HG03045 (cell line): ENCODE results near the gene CPEB4.

Experiments
- ATAC-seq: cut with Tn5 transposase; IDR thresholded peaks from one replicate; pipeline ENCODE4 v1.9.1; 2021; ENCODE audit warnings: mild to moderate bottlenecking, moderate library complexity; ENCODE audit not compliant: unreplicated experiment

Gene CPEB4

GRCh38 chr5:173910215-173910614, 22.1 kb downstream of the CPEB4 start:
- ATAC-seq = no peak

GRCh38 chr5:173911623-173912022, 23.5 kb downstream of the CPEB4 start:
- no peak for ATAC-seq

GRCh38 chr5:173913686-173914321, 25.7 kb downstream of the CPEB4 start:
- no peak for ATAC-seq

DNA sequence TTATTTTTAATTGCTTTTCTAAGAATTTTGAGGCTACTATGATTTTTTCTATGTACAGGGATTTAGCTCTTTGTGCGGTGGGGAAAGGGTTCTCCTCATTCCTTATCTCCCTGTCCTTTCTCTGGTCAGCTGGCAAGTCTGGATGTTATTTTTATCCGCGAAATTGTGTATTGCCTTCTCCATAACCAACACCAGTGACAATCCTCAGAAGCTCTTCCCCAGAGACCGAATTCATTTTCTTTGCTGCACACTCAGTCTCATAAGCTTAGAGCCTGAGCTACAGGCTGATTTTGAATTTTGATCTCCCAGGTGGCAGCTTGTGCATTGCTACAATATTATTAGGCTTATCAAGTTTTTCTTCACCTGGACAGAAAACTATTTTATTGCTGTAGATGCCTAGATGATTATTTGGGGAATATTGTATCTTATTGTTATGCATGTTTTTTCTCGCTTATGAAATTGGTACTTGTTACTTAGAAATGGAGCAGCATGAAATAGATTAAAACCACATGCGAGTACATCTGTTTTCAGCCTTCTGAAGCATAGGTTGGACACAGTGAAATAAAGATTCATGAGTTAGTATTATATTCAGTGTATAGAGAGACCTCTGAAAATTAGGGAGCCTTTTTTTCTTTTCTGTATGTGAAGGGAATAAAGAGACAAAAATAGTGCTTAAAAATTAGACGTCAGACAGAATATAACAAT, 27.3 kb downstream of the CPEB4 start:
- no peak for ATAC-seq

DNA sequence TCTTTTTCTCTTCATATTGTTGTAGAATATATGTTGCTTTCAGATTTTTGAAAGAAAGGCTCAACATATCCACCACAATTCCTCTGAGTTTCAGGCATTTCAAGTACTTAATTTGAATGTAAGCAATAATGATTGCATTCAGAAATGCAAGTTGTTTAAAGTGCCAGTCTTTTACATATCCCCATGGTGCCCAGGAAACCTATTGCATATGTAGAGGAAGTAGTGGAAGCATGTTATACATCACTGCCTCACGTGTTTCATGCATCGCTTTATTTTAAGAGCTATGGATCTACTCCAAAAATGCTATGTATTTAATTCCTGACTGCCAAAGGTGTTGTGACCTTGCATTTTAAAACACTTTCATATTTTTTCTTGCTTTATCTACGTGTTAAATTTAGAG, 28.1 kb downstream of the CPEB4 start:
- ATAC-seq = no peak

DNA sequence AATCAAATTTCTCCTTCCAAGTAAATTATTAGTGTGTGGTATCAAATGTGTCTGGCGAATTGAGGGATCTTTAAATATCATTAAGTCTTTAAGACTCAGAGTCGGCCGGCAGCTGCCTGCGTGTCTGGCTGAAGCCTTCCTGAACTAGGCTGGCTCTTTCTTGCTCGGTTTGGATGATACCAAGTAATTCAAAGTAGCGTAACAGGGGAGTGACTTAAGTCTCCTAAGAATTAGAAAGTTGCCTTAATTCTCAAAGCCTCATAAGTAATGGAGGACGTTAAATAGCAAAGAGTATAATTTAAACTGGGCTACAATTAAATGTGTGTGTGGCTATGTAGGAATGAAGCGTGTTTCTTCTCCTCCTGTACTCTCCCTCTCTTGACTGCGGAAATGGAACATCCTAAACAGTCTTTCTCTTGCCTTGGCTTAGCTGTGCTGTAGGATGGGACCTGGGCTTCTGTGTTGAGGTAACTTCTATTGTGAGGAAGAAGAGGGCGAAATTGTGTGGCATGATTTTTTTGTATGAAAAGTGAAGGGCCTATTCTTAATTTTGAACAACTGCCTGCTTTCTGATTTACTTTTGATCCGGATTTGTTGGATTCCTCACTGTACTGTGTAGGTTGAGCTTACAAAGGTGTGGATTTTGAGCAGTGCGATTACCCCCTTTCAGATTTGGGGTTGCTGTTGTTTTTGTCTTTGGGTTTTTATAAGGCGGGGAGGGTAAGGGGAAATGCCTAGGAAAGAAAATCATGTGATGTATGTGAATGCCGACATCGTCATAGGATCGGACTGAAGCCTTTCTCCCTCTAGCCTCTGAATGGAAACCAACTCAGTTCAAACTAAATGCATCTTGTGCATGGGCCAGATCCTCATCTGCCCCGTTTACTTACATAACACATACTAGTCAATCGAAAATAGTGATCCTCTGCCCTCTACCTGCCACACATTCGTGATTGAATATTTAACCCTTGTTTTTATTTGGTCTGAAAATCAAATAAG, 29.9 kb downstream of the CPEB4 start:
- ATAC-seq = peak; percentile 88

GRCh38 chr5:173919443-173919842, 31.3 kb downstream of the CPEB4 start:
- ATAC-seq = no peak

GRCh38 chr5:173920024-173920753, 32.0 kb downstream of the CPEB4 start:
- ATAC-seq = no peak

DNA sequence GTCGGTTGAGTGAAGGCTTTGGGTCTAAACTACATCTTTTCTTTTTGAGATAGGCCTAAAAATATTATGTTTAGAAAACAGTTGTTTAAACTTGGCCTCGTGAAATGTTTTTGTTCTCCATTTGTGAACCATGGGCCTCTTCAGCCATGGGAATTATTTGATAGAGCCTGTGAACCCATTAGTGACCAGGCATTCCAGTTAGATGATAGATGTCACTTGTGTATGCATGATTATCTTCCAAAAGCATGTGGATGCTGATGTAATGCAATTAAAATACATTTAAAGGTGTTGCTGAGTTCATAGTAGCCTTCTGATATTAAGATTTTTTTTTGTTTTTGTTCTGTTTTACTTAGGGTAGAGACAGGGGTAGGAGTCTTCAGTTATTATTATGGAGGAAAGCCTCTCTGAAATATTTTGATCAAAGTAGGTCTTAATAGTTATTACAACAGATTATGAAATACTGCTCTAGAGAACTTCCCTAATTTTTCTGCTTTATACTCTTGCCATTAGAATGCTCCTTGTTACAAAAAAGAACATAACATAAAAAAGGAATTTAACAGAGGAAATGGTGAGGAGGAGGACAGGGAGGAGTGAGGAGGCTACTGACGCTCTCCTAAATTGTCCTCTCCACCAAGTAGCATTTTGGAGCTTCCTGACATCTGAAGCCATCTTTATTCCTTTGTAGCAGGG, 32.9 kb downstream of the CPEB4 start:
- ATAC-seq = no peak

GRCh38 chr5:173922527-173922926, 34.4 kb downstream of the CPEB4 start:
- no peak for ATAC-seq

- no peak for ATAC-seq
These were observed 35.3 kb downstream of the CPEB4 start for GRCh38 chr5:173923218-173924095.

GRCh38 chr5:173924899-173925298, 36.8 kb downstream of the CPEB4 start:
- no peak for ATAC-seq

GRCh38 chr5:173925449-173926071, 37.4 kb downstream of the CPEB4 start:
- no peak for ATAC-seq

- no peak for ATAC-seq
These were observed 38.2 kb downstream of the CPEB4 start for GRCh38 chr5:173926359-173926758.

GRCh38 chr5:173928871-173929574, 40.9 kb downstream of the CPEB4 start:
- no peak for ATAC-seq

- no peak for ATAC-seq
These were observed 44.6 kb downstream of the CPEB4 start for GRCh38 chr5:173932695-173933139.

DNA sequence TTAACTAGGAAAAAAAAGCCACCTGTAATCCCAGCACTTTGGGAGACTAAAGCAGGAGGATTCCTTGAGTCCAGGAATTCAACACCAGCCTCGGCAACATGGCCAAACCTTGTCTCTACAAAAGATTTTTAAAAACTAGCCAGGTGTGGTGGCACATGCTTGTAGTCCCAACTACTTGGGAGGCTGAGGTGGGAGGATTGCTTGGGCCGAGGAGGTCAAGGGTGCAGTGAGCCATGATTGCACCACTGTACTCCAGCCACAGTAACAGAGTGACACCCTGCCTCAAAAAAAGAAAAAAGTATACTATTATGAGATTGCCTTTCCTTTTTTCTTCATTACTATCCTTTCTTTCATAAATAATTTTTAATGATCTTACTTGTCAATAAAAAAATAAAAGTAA, 45.8 kb downstream of the CPEB4 start:
- no peak for ATAC-seq

DNA sequence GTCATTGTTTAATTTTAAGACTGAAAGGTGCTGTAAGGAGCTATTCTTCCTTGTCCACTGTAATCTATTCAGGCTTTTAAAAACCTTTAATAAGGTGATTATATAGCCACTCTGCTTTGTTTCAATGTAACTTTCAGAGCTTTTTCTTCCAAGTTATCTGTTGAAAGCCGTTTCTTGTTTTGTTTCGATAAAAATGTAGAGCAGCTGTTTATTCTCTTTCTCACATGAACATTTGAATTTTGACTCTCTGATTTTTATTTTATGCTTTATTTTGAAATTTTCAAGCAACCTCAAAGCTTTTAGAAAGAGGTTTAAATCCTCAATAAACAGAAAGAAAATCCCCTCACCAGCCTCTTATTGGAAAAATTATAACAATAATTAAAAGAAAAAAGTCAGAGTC, 47.2 kb downstream of the CPEB4 start:
- ATAC-seq = no peak
